Esophagus muscularis mucosa (tissue), 4 donors: ENCODE data around the gene ACAA2.

Experiments used
- CTCF ChIP-seq, 3 experiments: fragments of 200-600 bp in 2 of 3; fragments of 450-650 bp in 1 of 3; sonication (generic) in 2 of 3; IDR thresholded peaks; one replicate each; pipeline ENCODE4 v1.5.1; 2017 to 2019; ENCODE audit warnings: antibody characterized with exemption in 3 of 3, mild to moderate bottlenecking in 2 of 3, moderate library complexity in 1 of 3
- EP300 ChIP-seq: sonication (generic); formaldehyde crosslinking; IDR thresholded peaks from one replicate; pipeline ENCODE4 v1.6.1; 2017; ENCODE audit warnings: antibody characterized with exemption
- POLR2A ChIP-seq: fragments of 450-650 bp; IDR thresholded peaks from one replicate; pipeline ENCODE4 v1.6.1; 2017; ENCODE audit warnings: antibody characterized with exemption, moderate library complexity, mild to moderate bottlenecking, low read depth
- POLR2AphosphoS5 ChIP-seq, 2 donors: sonication (generic); formaldehyde crosslinking; IDR thresholded peaks; one replicate each; pipeline ENCODE4 v1.6.1; 2017; ENCODE audit warnings: antibody characterized with exemption in 2 of 2

GRCh38 chr18:49734836-49735235 is 78.5 kb downstream of the ACAA2 start:
- TF ChIP-seq CTCF (IDR thresholded peaks at IDR 0.05) (no peak), EP300 (no peak), POLR2A (no peak), POLR2AphosphoS5 (IDR thresholded peaks at IDR 0.05) (no peak)
